ENCODE data around the gene TMEM101.

DNA sequence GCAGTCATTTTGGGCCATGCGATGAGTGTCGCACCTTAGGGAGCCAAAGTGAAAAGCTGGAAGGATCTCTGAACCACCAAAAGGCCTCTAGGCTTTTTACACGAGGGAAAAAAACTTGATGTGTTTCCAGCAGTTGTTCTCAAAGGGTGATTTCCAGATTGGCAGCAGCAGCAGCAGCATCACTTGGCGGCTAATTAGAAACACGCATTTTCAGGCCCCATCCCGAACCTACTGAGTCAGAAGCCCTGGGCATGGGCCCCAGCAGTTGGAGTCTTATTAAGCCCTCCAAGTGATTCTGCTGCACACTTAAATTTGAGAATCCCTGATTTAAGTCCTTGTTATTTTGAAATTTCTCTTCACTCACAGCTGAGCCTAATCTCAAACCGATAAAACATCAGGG lies 35.8 kb downstream of the TMEM101 start:
- TF ChIP-seq CTCF (IDR thresholded peaks at IDR 0.05) = no peak
- no peak for TF ChIP-seq POLR2AphosphoS5 (IDR thresholded peaks at IDR 0.05)
- no peak for TF ChIP-seq POLR2A (IDR thresholded peaks at IDR 0.05)

Data from breast epithelium (tissue), 3 donors.